T-helper 9 cell (primary cell): ENCODE data around the gene BNIP2.
"Not testable (repeated sequence)": the region's sequence is repeated elsewhere in the genome, so short reads cannot be mapped to it uniquely, and the experiment has no call there.

ENCODE experiments used
- DNase-seq: peaks from one replicate; pipeline ENCODE4 v3.0.0-alpha.2; 2020

BNIP2 gene

DNA sequence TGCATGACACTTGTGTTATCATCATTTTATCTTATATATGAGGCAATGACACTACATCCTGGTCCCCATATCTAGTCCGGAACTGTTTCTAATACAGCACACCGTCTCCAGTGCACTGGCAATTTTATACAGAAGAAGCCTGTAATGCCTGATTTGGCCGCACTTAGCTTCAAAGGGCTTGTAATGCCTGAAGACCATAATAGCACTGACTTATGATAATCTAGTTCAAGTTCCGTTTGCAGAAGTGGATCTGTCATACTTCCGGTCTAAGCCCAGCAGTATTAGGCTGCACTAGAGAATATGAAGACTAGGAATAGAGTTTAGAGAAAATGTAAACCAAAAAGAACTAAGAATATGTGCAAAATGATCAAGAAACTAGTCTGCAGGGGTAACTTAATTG, 1.3 kb downstream of the BNIP2 start:
- no peak for DNase-seq

GRCh38 chr15:59686389-59686788, 2.7 kb downstream of the BNIP2 start:
- no peak for DNase-seq

GRCh38 chr15:59685737-59686297, 3.3 kb downstream of the BNIP2 start:
- DNase-seq, result no peak

DNA sequence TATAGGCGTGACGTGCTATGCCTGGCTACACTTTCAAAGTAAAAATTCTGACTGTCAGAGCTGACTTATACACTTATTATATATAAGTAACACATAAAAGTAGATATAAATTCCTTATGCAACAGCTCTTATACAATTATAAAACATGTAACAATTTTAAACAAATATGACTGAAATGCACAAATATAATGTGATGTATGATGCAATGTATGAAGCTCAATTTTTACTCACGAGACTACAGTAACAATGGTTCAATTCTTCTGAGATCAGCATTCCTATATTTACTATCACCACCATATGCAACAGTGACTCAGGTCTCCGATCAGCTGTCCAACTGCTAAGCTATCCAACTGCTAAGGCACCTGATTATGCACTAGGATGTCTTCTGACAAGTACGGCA, 8.2 kb downstream of the BNIP2 start:
- DNase-seq, result no peak

GRCh38 chr15:59680346-59680745, 8.8 kb downstream of the BNIP2 start:
- no peak for DNase-seq

- DNase-seq, result no peak
These were observed 10.5 kb downstream of the BNIP2 start for GRCh38 chr15:59678620-59679019.

GRCh38 chr15:59678172-59678571, 10.9 kb downstream of the BNIP2 start:
- no peak for DNase-seq

DNA sequence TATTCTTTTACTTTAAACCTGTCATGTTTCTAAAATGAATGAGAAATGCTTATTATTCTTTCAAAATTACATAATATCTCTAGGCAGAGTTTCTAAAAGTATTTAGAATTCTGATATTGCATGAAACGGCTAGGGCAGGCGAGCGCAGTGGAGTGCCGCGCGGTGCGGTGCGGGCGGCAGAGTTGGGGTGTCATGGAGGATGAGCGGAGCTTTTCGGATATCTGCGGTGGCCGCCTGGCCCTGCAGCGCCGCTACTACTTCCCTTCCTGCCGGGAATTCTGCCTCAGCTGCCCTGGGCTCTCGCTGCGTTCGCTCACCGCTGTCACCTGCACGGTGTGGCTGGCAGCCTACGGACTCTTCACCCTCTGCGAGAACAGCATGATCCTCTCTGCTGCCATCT, 12.6 kb downstream of the BNIP2 start:
- no peak for DNase-seq

- DNase-seq, result no peak
These were observed 14.7 kb downstream of the BNIP2 start for GRCh38 chr15:59674361-59674877.

- DNase-seq, result no peak
These were observed 20.6 kb downstream of the BNIP2 start for GRCh38 chr15:59668556-59668955.

GRCh38 chr15:59662260-59662659, 26.9 kb downstream of the BNIP2 start:
- no peak for DNase-seq

DNA sequence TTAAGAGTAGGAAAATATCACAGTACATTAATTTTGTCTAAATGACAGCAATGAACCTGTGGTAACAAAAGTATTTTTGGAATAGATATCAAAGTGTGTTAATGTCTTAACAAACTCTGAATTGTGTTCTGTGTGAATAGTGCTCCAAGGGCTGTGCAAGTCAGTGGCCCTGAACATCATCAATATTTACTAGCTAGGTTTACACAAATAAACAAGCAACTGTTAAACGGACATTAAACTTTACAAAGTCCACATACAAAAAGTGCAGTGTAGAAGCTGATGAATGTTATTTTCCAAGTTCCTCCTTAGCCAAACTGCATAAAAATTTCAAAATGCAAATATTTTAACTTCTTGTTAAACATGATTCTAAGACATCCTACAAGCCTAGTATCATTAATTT, 29.8 kb downstream of the BNIP2 start:
- no peak for DNase-seq

DNA sequence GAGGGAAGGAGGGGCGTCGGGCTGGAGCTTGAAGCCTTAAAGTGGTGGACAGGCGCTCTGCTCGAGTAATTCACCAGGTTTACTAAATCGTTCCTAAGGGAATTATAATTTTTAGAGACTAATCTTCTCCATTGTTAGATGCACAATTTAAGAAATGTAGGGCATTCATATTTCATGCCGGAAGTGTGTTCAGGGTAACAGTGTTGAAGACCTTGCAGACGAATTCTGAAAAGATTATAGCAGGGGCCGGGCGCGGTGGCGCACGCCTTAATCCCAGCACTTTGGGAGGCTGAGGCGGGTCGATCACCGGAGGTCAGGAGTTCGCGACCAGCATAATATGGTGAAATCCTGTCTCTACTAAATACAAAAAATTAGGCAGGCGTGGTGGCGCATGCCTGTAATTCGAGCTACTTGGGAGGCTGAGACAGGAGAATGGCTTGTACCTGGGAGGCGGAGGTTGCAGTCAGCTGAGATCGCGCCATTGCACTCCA, 31.4 kb downstream of the BNIP2 start:
- DNase-seq, result no peak

GRCh38 chr15:59656897-59657634, 32.1 kb downstream of the BNIP2 start, which contains the start of gene GTF2A2:
GTF2A2 (minus strand) TSS chr15:59657515; CDS start chr15:59652277, 5,238 bp downstream.
- DNase-seq, result peak; percentile 90

DNA sequence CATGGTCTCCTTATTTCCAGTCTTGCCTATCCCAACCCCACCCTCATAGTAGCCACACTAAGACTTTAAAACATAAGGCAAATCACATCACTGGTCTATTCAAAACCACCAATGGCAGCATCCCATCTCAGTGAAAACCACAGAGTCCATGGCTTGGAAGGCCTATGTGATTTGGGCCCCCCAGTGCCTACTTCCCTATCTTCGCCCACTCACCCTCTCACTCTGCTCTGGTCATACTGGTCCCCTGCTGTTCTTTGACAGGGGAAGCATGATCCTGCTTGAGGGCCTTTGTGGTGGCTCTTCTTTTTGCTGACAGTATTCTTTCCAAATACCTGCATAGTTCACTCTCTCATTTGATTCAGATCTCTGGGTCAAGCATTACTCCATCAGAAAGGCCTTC, 35.1 kb downstream of the BNIP2 start:
- no peak for DNase-seq

- no peak for DNase-seq
These were observed 39.5 kb downstream of the BNIP2 start for GRCh38 chr15:59649603-59650002.

DNA sequence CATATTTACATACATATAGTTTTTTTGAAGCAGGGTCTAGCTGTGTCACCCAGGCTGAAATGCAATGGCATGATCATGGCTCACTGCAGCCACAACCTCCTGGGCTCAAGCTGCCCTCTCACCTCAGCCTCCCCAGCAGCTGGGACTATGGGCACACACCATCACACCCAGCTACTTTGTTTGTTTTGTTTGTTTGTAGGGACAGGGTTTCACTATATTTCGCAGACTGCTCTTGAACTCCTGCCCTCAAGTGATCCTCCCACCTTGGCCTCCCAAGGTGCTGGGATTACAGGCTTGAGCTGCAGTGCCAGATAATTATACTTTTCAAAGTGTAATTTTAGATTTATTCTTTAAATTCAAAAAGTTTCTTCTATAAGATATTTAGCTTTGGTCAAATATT, 42.0 kb downstream of the BNIP2 start:
- DNase-seq, result no peak

- DNase-seq, result no peak
These were observed 42.8 kb downstream of the BNIP2 start for GRCh38 chr15:59646277-59646676.

- not testable (repeated sequence) for DNase-seq
These were observed 43.3 kb downstream of the BNIP2 start for GRCh38 chr15:59645812-59646211.

DNA sequence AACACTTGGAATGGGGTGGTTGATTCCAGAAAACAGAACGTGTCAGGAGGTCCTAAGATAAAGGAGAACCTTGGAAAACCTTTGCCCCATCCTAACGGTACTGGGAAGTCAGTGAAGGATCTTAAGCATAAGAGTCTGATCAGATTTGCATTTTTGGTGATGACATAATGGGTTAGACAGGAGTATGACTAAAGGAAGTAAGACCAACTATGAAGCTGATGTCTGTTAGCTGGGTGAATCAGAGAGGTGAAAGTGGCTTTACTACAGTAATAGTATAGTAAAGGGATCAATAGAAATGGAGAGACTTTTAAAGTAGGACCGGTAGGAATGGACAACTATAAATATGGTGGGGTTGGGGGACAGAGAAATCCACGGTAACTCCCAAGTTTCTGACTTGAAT, 44.4 kb downstream of the BNIP2 start:
- DNase-seq, result no peak

GRCh38 chr15:59642351-59642750, 46.8 kb downstream of the BNIP2 start:
- no peak for DNase-seq

- not testable (repeated sequence) for DNase-seq
These were observed 51.6 kb downstream of the BNIP2 start for GRCh38 chr15:59637507-59637906.

DNA sequence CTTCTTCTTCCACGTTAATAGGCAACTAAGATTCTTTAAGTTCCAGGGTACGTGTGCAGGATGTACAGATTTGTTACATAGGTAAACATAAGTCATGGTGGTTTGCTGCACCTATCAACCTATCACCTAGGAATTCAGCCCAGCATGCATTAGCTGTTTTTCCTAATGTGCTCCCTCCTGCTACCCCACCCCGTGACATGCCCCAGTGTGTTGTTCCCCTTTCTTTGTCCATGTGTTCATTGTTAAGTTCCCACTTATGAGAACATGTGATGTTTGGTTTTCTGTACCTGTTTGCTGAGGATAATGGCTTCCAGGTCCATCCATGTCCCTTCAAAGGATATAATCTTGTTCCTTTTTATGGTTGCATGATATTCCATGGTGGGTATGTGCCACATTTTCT, 52.9 kb downstream of the BNIP2 start:
- no peak for DNase-seq

DNA sequence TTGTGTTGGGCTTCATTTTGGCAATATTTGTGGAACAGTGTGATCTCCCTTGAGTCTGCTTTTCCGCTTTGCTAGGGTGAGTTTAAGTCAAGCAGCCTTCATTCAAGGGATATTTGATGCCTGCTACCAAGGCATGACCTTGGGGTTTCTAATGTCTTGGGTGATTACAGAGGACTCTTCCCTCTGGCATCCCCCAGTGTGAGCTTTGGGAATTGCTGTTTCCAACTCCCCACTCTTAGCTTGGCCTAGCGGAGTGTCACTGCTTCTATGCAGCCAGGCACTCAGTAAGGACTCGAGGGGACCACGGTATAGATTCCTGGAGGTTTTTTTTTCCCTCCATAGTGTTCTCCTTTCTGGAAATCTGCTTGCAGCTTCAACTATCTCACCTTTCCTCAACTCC, 56.4 kb downstream of the BNIP2 start:
- no peak for DNase-seq
